GM18505 (cell line): Measurements from ENCODE around the gene LGALS8.

Experiments
- ATAC-seq: cut with Tn5 transposase; IDR thresholded peaks from one replicate; pipeline ENCODE4 v1.9.1; 2021; ENCODE audit not compliant: unreplicated experiment
- POLR2A ChIP-seq: IDR thresholded peaks from 4 replicates; pipeline ENCODE4 v1.6.1; 2011; ENCODE audit warnings: borderline replicate concordance; ENCODE audit not compliant: insufficient read depth, insufficient read length; ENCODE audit errors: extremely low read depth

The LGALS8 gene

GRCh38 chr1:236540813-236541465 lies 17.2 kb downstream of the LGALS8 start:
- TF ChIP-seq POLR2A, result no peak
- ATAC-seq, result no peak

GRCh38 chr1:236541710-236542109 lies 17.9 kb downstream of the LGALS8 start:
- no peak for ATAC-seq
- TF ChIP-seq POLR2A, result no peak

GRCh38 chr1:236543065-236543669 lies 19.4 kb downstream of the LGALS8 start:
- ATAC-seq, result no peak
- no peak for TF ChIP-seq POLR2A

- no peak for ATAC-seq
- no peak for TF ChIP-seq POLR2A
Observed at GRCh38 chr1:236545621-236546169, 21.9 kb downstream of the LGALS8 start.

GRCh38 chr1:236548452-236548851 lies 24.7 kb downstream of the LGALS8 start:
- TF ChIP-seq POLR2A, result no peak
- ATAC-seq, result no peak

GRCh38 chr1:236550961-236551851 lies 27.4 kb downstream of the LGALS8 start:
- no peak for ATAC-seq
- TF ChIP-seq POLR2A, result no peak

DNA sequence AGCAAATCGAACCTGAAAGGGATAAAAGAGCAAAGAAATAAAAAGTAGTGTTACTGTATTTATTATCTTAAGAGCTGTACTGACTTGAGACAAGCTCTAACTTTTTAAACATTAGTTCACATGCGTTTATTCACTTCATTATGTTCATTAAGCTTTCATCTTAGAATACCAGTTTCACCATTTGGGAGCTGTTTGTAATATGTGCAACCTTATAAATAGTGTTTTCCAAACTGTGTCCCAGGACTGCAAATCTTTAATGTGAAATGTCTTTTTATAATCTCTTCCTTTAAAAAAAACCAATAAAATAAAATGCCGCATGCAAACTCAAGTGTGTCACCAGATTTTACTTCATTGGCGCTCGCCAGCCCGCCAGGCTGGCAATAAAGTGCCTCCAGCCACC lies 28.3 kb downstream of the LGALS8 start:
- TF ChIP-seq POLR2A, result no peak
- no peak for ATAC-seq

GRCh38 chr1:236552901-236553300 lies 29.1 kb downstream of the LGALS8 start:
- ATAC-seq, result no peak
- TF ChIP-seq POLR2A, result no peak

DNA sequence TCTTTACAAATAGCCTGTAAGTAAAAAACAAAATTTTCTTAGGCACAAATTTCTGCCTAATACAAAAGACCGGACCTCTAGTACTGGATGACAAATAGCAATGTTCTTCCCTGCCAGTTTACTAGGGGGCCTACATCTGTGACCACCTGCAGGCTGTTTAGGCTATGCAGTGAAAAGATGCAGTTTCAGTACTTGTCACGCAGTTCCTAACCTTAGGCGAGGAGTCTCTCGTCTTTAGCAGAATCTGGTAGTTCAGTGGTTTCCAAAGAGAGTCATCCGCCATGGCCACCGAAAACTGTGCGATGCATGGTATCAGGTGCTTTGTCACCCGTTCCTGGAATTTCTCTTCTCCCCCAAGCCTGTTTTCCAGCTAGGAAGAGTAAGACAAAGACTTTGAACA lies 29.6 kb downstream of the LGALS8 start:
- no peak for ATAC-seq
- TF ChIP-seq POLR2A, result no peak

GRCh38 chr1:236556606-236557005 lies 32.8 kb downstream of the LGALS8 start:
- no peak for TF ChIP-seq POLR2A
- no peak for ATAC-seq

- TF ChIP-seq POLR2A, result no peak
- ATAC-seq, result no peak
Observed at GRCh38 chr1:236558081-236558480, 34.3 kb downstream of the LGALS8 start.

- ATAC-seq, result no peak
- no peak for TF ChIP-seq POLR2A
Observed at GRCh38 chr1:236558846-236559245, 35.1 kb downstream of the LGALS8 start.

DNA sequence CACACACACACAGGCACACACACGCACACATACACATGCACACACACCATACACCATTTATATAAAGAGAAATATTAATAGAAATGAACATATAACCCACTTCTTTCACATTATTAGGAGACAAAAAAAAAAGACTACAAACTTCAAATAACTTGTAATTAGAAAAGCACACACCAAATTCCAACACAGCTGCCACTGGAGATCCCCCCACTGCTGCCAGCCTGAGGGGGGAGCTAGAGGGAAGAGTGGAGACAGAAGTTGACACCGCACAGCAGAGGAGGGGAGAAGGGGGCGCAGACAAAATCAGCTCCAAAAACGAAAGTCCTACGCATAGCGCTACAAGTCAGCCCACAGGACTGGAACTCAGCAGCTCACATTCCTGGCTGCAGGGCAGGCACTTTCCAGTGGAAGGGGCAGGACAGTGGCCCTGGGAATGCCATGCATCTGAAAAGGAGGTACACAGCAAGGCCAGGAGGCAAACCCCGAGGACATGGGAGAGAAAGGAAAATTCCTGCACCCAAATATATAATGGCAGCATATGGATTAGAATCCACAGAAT lies 36.5 kb downstream of the LGALS8 start:
- no peak for ATAC-seq
- no peak for TF ChIP-seq POLR2A
